B cell (primary cell): Measurements from ENCODE around the gene HOXB4.

Experiments
- CTCF ChIP-seq: fragments of 200-600 bp; IDR thresholded peaks from one replicate; pipeline ENCODE4 v1.8.0; 2022; ENCODE audit warnings: antibody characterized with exemption, mild to moderate bottlenecking
- EZH2 ChIP-seq: IDR thresholded peaks from 2 replicates; pipeline ENCODE4 v1.6.1; 2012; ENCODE audit warnings: borderline replicate concordance, low read depth, mild to moderate bottlenecking, moderate library complexity, low read length; ENCODE audit not compliant: insufficient read depth, poor library complexity, severe bottlenecking

- TF ChIP-seq CTCF (no peak), EZH2 (no peak)
These were observed 9.5 kb downstream of the HOXB4 start for GRCh38 chr17:48568499-48569239.
